GM21576 (cell line): ENCODE data around the gene NUP37.
"Not testable (repeated sequence)": the region's sequence is repeated elsewhere in the genome, so short reads cannot be mapped to it uniquely, and the experiment has no call there.

Experiments
- ATAC-seq: cut with Tn5 transposase; IDR thresholded peaks from one replicate; pipeline ENCODE4 v1.9.1; 2021; ENCODE audit warnings: mild to moderate bottlenecking, moderate library complexity; ENCODE audit not compliant: unreplicated experiment

Gene NUP37, protein sequence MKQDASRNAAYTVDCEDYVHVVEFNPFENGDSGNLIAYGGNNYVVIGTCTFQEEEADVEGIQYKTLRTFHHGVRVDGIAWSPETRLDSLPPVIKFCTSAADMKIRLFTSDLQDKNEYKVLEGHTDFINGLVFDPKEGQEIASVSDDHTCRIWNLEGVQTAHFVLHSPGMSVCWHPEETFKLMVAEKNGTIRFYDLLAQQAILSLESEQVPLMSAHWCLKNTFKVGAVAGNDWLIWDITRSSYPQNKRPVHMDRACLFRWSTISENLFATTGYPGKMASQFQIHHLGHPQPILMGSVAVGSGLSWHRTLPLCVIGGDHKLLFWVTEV

GRCh38 chr12:102119674-102120563 lies at the start of gene NUP37, which contains the start of gene PARPBP:
Gene NUP37, minus strand, starts transcription at chr12:102120114. Its CDS starts 1,596 bp downstream, at chr12:102118518.
Gene PARPBP, plus strand, starts transcription at chr12:102120183. Its CDS starts 3,706 bp downstream, at chr12:102123889.
- peak; percentile 97 for ATAC-seq

- peak; percentile 65 for ATAC-seq
Observed at GRCh38 chr12:102167821-102168604, 48.1 kb upstream of the NUP37 start.

- no peak for ATAC-seq
Observed at GRCh38 chr12:102163383-102163782, 43.5 kb upstream of the NUP37 start.

DNA sequence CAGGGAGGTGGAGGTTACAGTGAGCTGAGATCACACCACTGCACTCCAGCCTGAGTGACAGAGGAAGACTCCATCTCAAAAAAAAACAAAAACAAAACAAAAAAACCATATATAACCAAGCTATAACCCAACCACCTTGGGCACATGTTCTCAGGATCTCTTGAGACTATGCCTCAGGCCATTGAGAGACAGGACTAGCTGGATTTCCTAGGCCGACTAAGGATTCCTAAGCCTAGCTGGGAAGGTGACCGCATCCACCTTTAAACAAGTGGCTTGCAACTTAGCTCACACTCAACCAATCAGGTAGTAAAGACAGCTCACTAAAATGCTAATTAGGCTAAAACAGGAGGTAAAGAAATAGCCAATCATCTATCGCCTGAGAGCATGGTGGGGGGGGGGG lies 35.3 kb upstream of the NUP37 start:
- not testable (repeated sequence) for ATAC-seq

DNA sequence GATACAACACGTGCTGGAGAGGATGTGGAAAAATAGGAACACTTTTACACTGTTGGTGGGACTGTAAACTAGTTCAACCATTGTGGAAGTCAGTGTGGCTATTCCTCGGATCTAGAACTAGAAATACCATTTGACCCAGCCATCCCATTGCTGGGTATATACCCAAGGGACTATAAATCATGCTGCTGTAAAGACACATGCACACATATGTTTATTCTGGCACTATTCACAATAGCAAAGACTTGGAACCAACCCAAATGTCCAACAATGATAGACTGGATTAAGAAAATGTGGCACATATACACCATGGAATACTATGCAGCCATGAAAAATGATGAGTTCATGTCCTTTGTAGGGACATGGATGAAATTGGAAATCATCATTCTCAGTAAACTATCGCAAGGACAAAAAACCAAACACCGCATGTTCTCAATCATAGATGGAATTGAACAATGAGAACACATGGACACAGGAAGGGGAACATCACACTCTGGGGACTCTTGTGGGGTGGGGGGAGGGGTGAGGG lies 27.2 kb upstream of the NUP37 start:
- not testable (repeated sequence) for ATAC-seq

DNA sequence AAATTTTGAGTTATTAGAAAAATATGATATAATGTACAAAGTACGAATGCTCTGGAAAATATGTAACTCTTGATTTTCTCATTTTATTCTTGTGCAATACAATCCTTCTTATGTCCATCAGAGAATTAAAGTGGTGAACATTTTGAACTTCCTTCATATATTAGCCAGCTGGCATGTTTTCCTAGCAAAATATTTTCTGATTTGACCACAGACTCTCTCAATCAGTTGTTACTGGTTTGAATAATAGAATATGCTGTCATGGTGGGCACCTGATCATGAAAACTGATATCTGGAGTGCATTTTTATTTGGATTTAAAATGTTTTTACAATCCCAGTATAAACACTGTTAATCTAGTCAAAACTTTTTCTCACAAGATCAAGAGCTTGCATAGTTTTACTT lies 24.3 kb upstream of the NUP37 start:
- no peak for ATAC-seq

DNA sequence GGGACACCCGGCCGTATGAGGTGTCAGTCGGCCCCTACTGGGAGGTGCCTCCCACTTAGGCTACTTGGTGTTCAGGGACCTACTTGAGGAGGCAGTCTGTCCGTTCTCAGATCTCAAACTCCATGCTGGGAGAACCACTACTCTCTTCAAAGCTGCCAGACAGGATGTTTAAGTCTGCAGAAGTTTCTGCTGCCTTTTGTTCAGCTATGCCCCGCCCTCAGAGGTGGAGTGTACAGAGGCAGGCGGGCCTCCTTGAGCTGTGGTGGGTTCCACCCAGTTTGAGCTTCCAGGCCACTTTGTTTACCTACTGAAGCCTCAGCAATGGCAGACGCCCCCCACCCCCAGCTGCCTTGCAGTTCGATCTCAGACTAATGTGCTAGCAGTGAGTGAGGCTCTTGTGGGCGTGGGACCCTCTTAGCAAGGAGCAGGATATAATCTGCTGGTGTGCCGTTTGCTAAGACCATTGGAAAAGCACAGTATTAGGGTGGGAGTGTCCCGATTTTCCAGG lies 23.0 kb upstream of the NUP37 start:
- not testable (repeated sequence) for ATAC-seq

DNA sequence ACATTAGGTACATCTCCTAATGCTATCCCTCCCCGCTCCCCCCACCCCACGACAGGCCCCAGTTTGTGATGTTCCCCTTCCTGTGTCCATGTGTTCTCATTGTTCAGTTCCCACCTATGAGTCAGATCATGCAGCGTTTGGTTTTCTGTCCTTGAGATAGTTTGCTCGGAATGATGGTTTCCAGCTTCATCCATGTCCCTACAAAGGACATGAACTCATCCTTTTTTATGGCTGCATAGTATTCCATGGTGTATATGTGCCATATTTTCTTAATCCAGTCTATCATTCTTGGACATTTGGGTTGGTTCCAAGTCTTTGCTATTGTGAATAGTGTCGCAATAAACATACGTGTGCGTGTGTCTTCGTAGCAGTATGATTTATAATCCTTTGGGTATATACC lies 17.7 kb upstream of the NUP37 start:
- not testable (repeated sequence) for ATAC-seq

GRCh38 chr12:102131442-102131841 lies 11.5 kb upstream of the NUP37 start:
- ATAC-seq = not testable (repeated sequence)

- ATAC-seq = not testable (repeated sequence)
Observed at GRCh38 chr12:102130720-102131119, 10.8 kb upstream of the NUP37 start.

DNA sequence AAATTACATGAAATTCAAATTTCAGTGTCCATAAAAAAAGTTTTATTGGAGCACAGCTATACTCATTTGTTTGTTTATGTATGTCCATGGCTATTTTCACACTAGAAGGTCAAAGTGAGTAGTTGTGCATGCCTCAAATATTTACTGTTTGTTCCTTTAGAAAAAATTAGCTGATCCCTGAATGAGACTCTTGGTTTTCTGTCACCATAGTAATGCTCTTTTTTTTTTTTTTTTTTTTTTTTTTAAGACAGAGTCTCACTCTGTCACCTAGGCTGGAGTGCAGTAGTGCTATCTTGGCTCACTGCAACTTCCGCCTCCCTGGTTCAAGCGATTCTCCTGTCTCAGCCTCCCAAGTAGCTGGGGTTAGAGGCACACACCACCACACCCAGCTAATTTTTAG lies 1.4 kb upstream of the NUP37 start:
- ATAC-seq = not testable (repeated sequence)

GRCh38 chr12:102120886-102121285 lies 972 bp upstream of the NUP37 start:
- ATAC-seq = no peak

DNA sequence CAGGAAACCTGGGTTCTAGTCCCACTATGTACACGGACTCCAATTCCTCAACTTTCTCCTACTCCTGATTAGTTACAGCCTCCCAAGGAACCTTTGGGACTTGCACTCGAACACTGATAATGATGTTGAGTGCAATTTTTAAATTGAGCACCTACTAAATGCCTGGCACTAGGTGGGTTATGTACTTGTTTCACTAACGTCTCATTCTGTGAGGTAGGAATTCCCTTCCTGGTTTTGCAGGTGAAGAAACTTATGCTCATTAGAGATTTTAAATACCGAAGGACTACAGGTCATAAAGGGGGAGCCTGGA lies 605 bp upstream of the NUP37 start:
- no peak for ATAC-seq

- no peak for ATAC-seq
Observed at GRCh38 chr12:102118874-102119273, 1.0 kb downstream of the NUP37 start.

- no peak for ATAC-seq
Observed at GRCh38 chr12:102116392-102116791, 3.5 kb downstream of the NUP37 start.

- no peak for ATAC-seq
Observed at GRCh38 chr12:102114212-102114611, 5.7 kb downstream of the NUP37 start.

DNA sequence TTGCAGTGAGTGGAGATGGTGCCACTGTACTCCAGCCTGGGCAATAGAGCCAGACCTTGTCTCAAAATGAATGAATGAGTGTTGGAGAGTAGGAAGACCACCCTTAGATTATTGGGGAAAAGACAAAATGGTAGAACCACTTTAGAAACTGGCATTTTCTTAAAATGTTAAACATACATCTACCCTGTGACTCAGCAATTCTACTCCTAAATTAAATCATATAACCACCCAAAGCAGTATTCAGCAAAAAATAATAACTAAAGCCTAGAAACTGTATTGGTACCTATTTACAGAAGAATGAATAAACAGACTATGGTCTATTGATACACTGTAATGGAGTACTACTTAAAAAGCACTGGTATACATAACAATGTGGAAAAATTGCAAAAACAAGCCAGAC lies 9.1 kb downstream of the NUP37 start:
- ATAC-seq = no peak

GRCh38 chr12:102107970-102108369 lies 11.9 kb downstream of the NUP37 start:
- no peak for ATAC-seq

GRCh38 chr12:102106905-102107304 lies 13.0 kb downstream of the NUP37 start:
- ATAC-seq = no peak

DNA sequence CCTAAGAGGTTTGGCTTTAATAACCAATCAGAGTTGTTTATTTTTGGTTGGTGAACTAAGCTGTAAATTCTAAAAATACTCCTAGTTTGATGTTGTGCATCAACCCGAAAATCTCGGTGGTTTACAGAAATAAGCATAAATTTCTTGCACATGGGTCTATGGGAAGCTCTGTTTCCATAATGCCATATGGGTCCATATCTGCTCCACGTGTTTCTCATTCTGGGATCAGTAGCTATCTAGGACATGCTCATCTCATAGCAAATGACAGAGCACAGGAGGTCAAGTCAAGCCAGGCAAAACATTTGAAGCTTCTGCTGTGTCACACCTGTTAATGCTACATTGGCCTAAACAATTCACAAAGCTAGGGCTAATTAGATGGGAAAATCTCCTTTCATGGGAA lies 23.1 kb downstream of the NUP37 start:
- ATAC-seq = no peak
